GM12878 (cell line): Measurements from ENCODE around the gene GP2. TPM values are rescaled to one million over a fixed set of nuclear protein-coding genes. Genes with fewer than 3 reads are reported as not detected.

Experiments
- ATAC-seq: fragments of 200-7000 bp; cut with Tn5 transposase; 3 replicates; pipeline ENCODE4 v1.9.1; 2020; ENCODE audit warnings: mild to moderate bottlenecking, moderate library complexity
- BruUV-seq: library from RNA; stranded (reverse); fragments of 400-500 nt; replicated peaks from 2 replicates; lab custom pipeline; 2021; lab: Mats Ljungman, UMichigan
- CTCF ChIA-PET: fragments of 300-600 bp; sonication (Branson Sonifier 250); formaldehyde crosslinking; extraction: SDS; loops from one replicate; lab custom pipeline; 2021; ENCODE audit warnings: inconsistent platforms; lab: Yijun Ruan, JAX
- POLR2A ChIA-PET: fragments of 350-600 bp; formaldehyde crosslinking; extraction: SDS; loops from one replicate; lab custom pipeline; 2021; ENCODE audit warnings: inconsistent platforms; lab: Charles Lee
- RAD21 ChIA-PET: fragments of 300-600 bp; sonication (Branson Sonifier 250); formaldehyde crosslinking; loops from one replicate; lab custom pipeline; 2023; ENCODE audit warnings: antibody characterized with exemption; ENCODE audit not compliant: unreplicated experiment; lab: Charles Lee
- SMC1A ChIA-PET: fragments of 300-600 bp; sonication (Branson Sonifier 250); formaldehyde crosslinking; loops from one replicate; lab custom pipeline; 2023; ENCODE audit not compliant: unreplicated experiment, uncharacterized antibody; lab: Charles Lee
- DNase-seq: peaks from one replicate; pipeline ENCODE4 v3.0.0-alpha.2; 2011; ENCODE audit warnings: low read depth, low spot score
- FAIRE-seq: peaks from 3 replicates; lab custom pipeline; 2011; peaks lifted over from hg19 to GRCh38; lab: Jason Lieb, UNC
- H2AFZ ChIP-seq: 2 replicates; pipeline ENCODE4 v1.6.0; 2011; ENCODE audit warnings: low read depth, low read length, control low read depth; ENCODE audit not compliant: control insufficient read depth
- H3K27ac ChIP-seq: 2 replicates; pipeline ENCODE4 v1.5.1; 2011; ENCODE audit warnings: control low read depth; ENCODE audit not compliant: control insufficient read depth, insufficient read depth
- H3K27me3 ChIP-seq, 2 experiments: replicated peaks in 1 of 2; 2 replicates each; pipeline versions ENCODE4 v1.6.0 to v1.6.1; 2011; ENCODE audit warnings: low read length in 1 of 2; ENCODE audit not compliant: control insufficient read depth in 2 of 2, insufficient read depth in 2 of 2
- H3K36me3 ChIP-seq, 2 experiments: 2 replicates each; pipeline ENCODE4 v1.5.1; 2011; ENCODE audit warnings: low read length in 1 of 2; ENCODE audit not compliant: control insufficient read depth in 2 of 2, insufficient read depth in 2 of 2
- H3K4me1 ChIP-seq: 2 replicates; pipeline ENCODE4 v1.6.1; 2011; ENCODE audit warnings: mild to moderate bottlenecking, low read length, moderate library complexity, mixed read lengths; ENCODE audit not compliant: control insufficient read depth, insufficient read depth
- H3K4me2 ChIP-seq: 2 replicates; pipeline ENCODE4 v1.6.0; 2011; ENCODE audit warnings: control low read depth; ENCODE audit not compliant: control insufficient read depth, insufficient read depth
- H3K4me3 ChIP-seq: fragments of 200-600 bp; sonication (generic); 2 replicates; pipeline ENCODE4 v1.5.1; 2016
- H3K79me2 ChIP-seq: 2 replicates; pipeline ENCODE4 v1.6.0; 2011; ENCODE audit warnings: low read length; ENCODE audit not compliant: control insufficient read depth, insufficient read depth
- H3K9ac ChIP-seq: 2 replicates; pipeline ENCODE4 v1.8.0; 2011; ENCODE audit warnings: low read length, control low read depth, mixed read lengths; ENCODE audit not compliant: control insufficient read depth, insufficient read depth
- H3K9me3 ChIP-seq: replicated peaks from 3 replicates; pipeline ENCODE4 v1.5.1; 2011; ENCODE audit warnings: mild to moderate bottlenecking, low read length; ENCODE audit not compliant: control insufficient read depth, insufficient read depth
- H4K20me1 ChIP-seq: 2 replicates; pipeline ENCODE4 v1.6.0; 2011; ENCODE audit not compliant: control insufficient read depth, insufficient read depth
- BCL11A ChIP-seq: IDR thresholded peaks from 2 replicates; pipeline ENCODE4 v1.6.1; 2011; ENCODE audit warnings: low read depth, low read length
- EP300 ChIP-seq, 2 experiments: fragments of 150-350 bp in 1 of 2; IDR thresholded peaks; 2 replicates each; pipeline ENCODE4 v1.6.1; 2011 to 2012; ENCODE audit warnings: low read depth in 2 of 2, low read length in 2 of 2, borderline replicate concordance in 1 of 2, improper control_type of control experiment in 1 of 2, inconsistent platforms in 1 of 2; ENCODE audit not compliant: control insufficient read depth in 1 of 2
- FOXK2 ChIP-seq: fragments of 450-650 bp; IDR thresholded peaks from 2 replicates; pipeline ENCODE4 v1.6.1; 2017; ENCODE audit warnings: mild to moderate bottlenecking, moderate library complexity
- NFYB ChIP-seq: IDR thresholded peaks from 2 replicates; pipeline ENCODE4 v1.6.1; 2011; ENCODE audit warnings: low read depth, mild to moderate bottlenecking, low read length, improper control_type of control experiment, moderate library complexity; ENCODE audit not compliant: insufficient read depth
- NR2C1 ChIP-seq: fragments of 450-650 bp; IDR thresholded peaks from 2 replicates; pipeline ENCODE4 v1.6.1; 2017; ENCODE audit warnings: antibody characterized with exemption, mild to moderate bottlenecking, moderate library complexity
- RBBP5 ChIP-seq: fragments of 200-600 bp; sonication (generic); conservative IDR thresholded peaks from 2 replicates; pipeline ENCODE4 v1.6.1; 2016
- RFX5 ChIP-seq: IDR thresholded peaks from 2 replicates; pipeline ENCODE4 v1.6.1; 2011; ENCODE audit warnings: low read depth, low read length, improper control_type of control experiment
- SMAD1 ChIP-seq: fragments of 450-650 bp; IDR thresholded peaks from 2 replicates; pipeline ENCODE4 v1.6.1; 2018; ENCODE audit warnings: mild to moderate bottlenecking, low read depth; ENCODE audit not compliant: partially characterized antibody
- TARDBP ChIP-seq: IDR thresholded peaks from 2 replicates; pipeline ENCODE4 v1.6.1; 2016; ENCODE audit warnings: borderline replicate concordance
- YY1 ChIP-seq: IDR thresholded peaks from 2 replicates; pipeline ENCODE4 v1.6.1; 2011; ENCODE audit warnings: low read depth, mild to moderate bottlenecking, low read length
- WGBS: methylation state at CpG from one replicate; pipeline ENCODE4 v1.1.6; 2016; ENCODE audit warnings: low lambda C conversion rate; ENCODE audit not compliant: insufficient replicate concordance, insufficient coverage; ENCODE audit errors: missing lambda C conversion rate; 5-methylcytosine and 5-hydroxymethylcytosine counted together
- in situ Hi-C: fragments of 300-500 bp; cut with MboI; formaldehyde crosslinking; loops from 9 replicates; pipeline ENCODE4 v1.14.3; 2018; ENCODE audit warnings: mixed read lengths
- intact Hi-C: fragments of 100-400 bp; cut with micrococcal nuclease; formaldehyde crosslinking; loops from one replicate; pipeline ENCODE4 v1.14.2; 2022; ENCODE audit not compliant: unreplicated experiment
- polyA plus RNA-seq, 11 experiments: library from polyadenylated mRNA; depleted of rRNA in 4 of 11; unstranded in 6 of 11; stranded (reverse) in 5 of 11; fragments of >200 nt; fragmentation: Nextera tagmentation in 4 of 11; fragmentation: Illumina TruSeq in 1 of 11; extraction: Ambion mirVana in 4 of 11; extraction: Trizol in 1 of 11; gene quantifications; 1 replicate in 1 of 11; 2 replicates in 10 of 11; pipeline versions ENCODE4 v1.2.1 to v1.2.3, GENCODE V29; 2011 to 2016; ENCODE audit warnings: inconsistent platforms in 2 of 11, missing spikeins in 2 of 11, low read depth in 1 of 11
- total RNA-seq, 4 experiments: library from RNA; depleted of rRNA in 3 of 4; stranded (reverse); fragments of >200 nt in 3 of 4; fragmentation: Illumina TruSeq in 1 of 4; extraction: Trizol in 1 of 4; gene quantifications; 2 replicates each; pipeline versions ENCODE4 v1.2.1 to v1.2.3, GENCODE V29; 2013 to 2021
- TF ChIP-seq, protein P1 (sequence below): fragments of 450-650 bp; IDR thresholded peaks from 2 replicates; pipeline ENCODE4 v1.6.1; 2017; ENCODE audit warnings: low read depth, mild to moderate bottlenecking, moderate library complexity
- TF ChIP-seq, protein P2 (sequence below), 3 experiments: IDR thresholded peaks in 2 of 3; conservative IDR thresholded peaks in 1 of 3; 2 replicates each; pipeline ENCODE4 v1.5.1; 2011; ENCODE audit warnings: low read depth in 3 of 3, low read length in 3 of 3, mild to moderate bottlenecking in 3 of 3, control low read depth in 2 of 3, moderate library complexity in 2 of 3, inconsistent platforms in 1 of 3, mixed read lengths in 1 of 3; ENCODE audit not compliant: control insufficient read depth in 2 of 3, insufficient read depth in 1 of 3; ENCODE audit errors: extremely low read depth in 1 of 3
- TF ChIP-seq, protein P3 (sequence below): fragments of 450-650 bp; IDR thresholded peaks from 2 replicates; pipeline ENCODE4 v1.6.1; 2014; ENCODE audit warnings: mild to moderate bottlenecking
- TF ChIP-seq, protein P4 (sequence below): fragments of 450-650 bp; conservative IDR thresholded peaks from 2 replicates; pipeline ENCODE4 v1.6.1; 2017; ENCODE audit warnings: mild to moderate bottlenecking, moderate library complexity

GP2 gene
- total and polyA plus RNA-seq, 10 of the 15 experiments (the other 5 are each of a cell fraction or from before 2014, with no cell fraction given), result 6.9 TPM; not detected in 9

DNA sequence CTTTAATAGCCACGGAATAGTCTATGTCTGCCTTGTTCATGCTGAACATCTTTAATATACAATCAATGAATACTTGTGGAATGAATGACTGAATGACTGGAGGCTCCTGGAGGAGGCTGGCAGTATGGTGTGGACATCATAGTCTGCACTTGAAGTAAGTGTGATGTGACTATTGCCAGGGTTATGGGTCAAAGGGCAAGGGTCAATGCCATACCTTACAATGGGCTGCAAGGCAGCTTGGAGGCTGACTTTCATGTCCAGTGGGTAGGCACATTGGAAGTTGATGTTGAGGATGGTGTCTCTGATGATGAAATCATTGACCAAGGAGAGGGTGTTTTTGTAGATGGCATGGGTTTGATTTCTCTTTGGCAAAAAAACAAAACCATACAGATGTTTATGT, 7.9 kb downstream of the GP2 start:
- POLR2A ChIA-PET, result no interaction called here
- RAD21 ChIA-PET, result no interaction called here

More for the DNA sequence above, 7.9 kb downstream of the GP2 start:
- BruUV-seq, result no TSS peak
- Histone ChIP-seq H3K4me3 (no peak overlapping the region), H3K4me2 (no peak overlapping the region), H3K9ac (no peak overlapping the region), H3K4me1 (no peaks in the 10 kb centered on the region), H3K27ac (no peak overlapping the region), H4K20me1 (no peaks in the 10 kb centered on the region), H3K79me2 (no peaks in the 10 kb centered on the region), H3K9me3 (no peaks in the 10 kb centered on the region), H2AFZ (no peak overlapping the region), H3K36me3 (no peaks in the 10 kb centered on the region), H3K27me3 (no peaks in the 10 kb centered on the region)
- SMC1A ChIA-PET, result interaction anchor here (1.6 kb wide), 1 partner anchor 18 kb away, joined by 3 read pairs; no protein-coding TSS in a partner anchor
- DNase-seq (no peak), ATAC-seq (no peak), FAIRE-seq (no peak)
- TF ChIP-seq, protein P1, sequence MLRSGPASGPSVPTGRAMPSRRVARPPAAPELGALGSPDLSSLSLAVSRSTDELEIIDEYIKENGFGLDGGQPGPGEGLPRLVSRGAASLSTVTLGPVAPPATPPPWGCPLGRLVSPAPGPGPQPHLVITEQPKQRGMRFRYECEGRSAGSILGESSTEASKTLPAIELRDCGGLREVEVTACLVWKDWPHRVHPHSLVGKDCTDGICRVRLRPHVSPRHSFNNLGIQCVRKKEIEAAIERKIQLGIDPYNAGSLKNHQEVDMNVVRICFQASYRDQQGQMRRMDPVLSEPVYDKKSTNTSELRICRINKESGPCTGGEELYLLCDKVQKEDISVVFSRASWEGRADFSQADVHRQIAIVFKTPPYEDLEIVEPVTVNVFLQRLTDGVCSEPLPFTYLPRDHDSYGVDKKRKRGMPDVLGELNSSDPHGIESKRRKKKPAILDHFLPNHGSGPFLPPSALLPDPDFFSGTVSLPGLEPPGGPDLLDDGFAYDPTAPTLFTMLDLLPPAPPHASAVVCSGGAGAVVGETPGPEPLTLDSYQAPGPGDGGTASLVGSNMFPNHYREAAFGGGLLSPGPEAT, result no peak
- TF ChIP-seq EP300 (IDR thresholded peaks at IDR 0.05; ENCODE audit: borderline replicate concordance in 1 of 2, control insufficient read depth in 1 of 2, low read depth in 2 of 2, low read length in 2 of 2), result no peak
- no peak for TF ChIP-seq NFYB
- TF ChIP-seq, protein P2, sequence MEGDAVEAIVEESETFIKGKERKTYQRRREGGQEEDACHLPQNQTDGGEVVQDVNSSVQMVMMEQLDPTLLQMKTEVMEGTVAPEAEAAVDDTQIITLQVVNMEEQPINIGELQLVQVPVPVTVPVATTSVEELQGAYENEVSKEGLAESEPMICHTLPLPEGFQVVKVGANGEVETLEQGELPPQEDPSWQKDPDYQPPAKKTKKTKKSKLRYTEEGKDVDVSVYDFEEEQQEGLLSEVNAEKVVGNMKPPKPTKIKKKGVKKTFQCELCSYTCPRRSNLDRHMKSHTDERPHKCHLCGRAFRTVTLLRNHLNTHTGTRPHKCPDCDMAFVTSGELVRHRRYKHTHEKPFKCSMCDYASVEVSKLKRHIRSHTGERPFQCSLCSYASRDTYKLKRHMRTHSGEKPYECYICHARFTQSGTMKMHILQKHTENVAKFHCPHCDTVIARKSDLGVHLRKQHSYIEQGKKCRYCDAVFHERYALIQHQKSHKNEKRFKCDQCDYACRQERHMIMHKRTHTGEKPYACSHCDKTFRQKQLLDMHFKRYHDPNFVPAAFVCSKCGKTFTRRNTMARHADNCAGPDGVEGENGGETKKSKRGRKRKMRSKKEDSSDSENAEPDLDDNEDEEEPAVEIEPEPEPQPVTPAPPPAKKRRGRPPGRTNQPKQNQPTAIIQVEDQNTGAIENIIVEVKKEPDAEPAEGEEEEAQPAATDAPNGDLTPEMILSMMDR (IDR thresholded peaks at IDR 0.05 in 2 of 3, conservative IDR thresholded peaks at IDR 0.05 in 1 of 3; ENCODE audit: control insufficient read depth in 2 of 3, extremely low read depth in 1 of 3, insufficient read depth in 1 of 3, low read depth in 3 of 3, low read length in 3 of 3), result no peak
- TF ChIP-seq RFX5, result no peak
- no peak for TF ChIP-seq BCL11A
- TF ChIP-seq, protein P3, sequence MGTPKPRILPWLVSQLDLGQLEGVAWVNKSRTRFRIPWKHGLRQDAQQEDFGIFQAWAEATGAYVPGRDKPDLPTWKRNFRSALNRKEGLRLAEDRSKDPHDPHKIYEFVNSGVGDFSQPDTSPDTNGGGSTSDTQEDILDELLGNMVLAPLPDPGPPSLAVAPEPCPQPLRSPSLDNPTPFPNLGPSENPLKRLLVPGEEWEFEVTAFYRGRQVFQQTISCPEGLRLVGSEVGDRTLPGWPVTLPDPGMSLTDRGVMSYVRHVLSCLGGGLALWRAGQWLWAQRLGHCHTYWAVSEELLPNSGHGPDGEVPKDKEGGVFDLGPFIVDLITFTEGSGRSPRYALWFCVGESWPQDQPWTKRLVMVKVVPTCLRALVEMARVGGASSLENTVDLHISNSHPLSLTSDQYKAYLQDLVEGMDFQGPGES, result no peak
- no peak for TF ChIP-seq RBBP5
- no peak for TF ChIP-seq SMAD1
- no peak for TF ChIP-seq TARDBP
- TF ChIP-seq, protein P4, sequence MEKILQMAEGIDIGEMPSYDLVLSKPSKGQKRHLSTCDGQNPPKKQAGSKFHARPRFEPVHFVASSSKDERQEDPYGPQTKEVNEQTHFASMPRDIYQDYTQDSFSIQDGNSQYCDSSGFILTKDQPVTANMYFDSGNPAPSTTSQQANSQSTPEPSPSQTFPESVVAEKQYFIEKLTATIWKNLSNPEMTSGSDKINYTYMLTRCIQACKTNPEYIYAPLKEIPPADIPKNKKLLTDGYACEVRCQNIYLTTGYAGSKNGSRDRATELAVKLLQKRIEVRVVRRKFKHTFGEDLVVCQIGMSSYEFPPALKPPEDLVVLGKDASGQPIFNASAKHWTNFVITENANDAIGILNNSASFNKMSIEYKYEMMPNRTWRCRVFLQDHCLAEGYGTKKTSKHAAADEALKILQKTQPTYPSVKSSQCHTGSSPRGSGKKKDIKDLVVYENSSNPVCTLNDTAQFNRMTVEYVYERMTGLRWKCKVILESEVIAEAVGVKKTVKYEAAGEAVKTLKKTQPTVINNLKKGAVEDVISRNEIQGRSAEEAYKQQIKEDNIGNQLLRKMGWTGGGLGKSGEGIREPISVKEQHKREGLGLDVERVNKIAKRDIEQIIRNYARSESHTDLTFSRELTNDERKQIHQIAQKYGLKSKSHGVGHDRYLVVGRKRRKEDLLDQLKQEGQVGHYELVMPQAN, result no peak
- no peak for TF ChIP-seq YY1
- TF ChIP-seq NR2C1, result no peak
- no peak for TF ChIP-seq FOXK2
- intact Hi-C loops (no loop called here), in situ Hi-C loops (no loop called here)
- CTCF ChIA-PET, result interaction anchor here (1.9 kb wide), 1 partner anchor 19 kb away, joined by 5 read pairs; no protein-coding TSS in a partner anchor
- 0% methylated on average over 1 of the region's 1 CpG for WGBS
